C4-2B (cell line): ENCODE data around the gene TNFAIP1.

Experiments
- ZFX ChIP-seq: fragments of 450-650 bp; IDR thresholded peaks from 2 replicates; pipeline ENCODE4 v1.6.1; 2017
- TF ChIP-seq, protein P1 (sequence below): fragments of 450-650 bp; conservative IDR thresholded peaks from 2 replicates; pipeline ENCODE4 v1.5.1; 2017; ENCODE audit warnings: mild to moderate bottlenecking

DNA sequence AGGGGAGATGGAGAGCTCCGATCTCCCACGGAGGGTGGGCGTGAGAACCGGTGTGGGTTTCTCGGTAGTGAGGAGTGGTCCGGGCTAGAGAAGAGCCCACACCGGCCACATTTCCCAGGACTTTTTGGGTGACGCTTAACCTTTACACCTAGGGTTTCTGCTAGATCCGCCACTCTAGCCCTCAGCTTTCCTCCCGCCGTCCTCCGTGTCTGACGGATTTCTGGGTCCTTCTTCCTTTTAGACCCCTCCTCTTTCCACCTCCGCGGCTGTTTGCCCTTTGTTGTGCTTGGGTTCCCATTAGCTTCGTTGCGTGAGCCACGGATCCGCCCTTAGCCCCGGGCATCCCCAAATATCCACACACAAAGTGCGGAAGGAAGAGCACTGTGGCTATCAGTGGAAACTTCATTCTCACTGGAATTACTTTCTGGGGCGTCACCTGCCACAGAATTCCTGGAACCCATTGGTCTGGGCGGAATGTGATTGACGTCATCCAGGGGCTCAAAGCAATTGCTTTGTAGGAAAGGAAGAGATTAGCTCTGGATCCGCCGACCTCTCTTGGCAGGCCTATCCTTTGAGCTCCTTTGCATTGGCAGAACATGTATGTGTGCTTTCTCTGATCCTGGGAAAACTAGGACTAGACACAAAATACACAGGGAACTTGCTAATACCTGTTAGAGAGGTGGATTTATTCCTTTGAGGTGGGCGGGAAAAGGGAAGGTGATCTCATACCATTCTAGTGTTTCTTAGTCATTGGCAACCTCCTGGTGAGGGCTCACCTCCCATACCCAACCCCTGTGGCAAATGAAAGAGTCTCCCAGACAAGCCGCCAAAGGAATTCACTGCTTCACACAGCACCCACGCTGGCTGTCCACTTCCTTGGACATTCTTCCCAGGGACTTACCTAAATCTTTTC, 654 bp downstream of the TNFAIP1 start:
- TF ChIP-seq, protein P1, sequence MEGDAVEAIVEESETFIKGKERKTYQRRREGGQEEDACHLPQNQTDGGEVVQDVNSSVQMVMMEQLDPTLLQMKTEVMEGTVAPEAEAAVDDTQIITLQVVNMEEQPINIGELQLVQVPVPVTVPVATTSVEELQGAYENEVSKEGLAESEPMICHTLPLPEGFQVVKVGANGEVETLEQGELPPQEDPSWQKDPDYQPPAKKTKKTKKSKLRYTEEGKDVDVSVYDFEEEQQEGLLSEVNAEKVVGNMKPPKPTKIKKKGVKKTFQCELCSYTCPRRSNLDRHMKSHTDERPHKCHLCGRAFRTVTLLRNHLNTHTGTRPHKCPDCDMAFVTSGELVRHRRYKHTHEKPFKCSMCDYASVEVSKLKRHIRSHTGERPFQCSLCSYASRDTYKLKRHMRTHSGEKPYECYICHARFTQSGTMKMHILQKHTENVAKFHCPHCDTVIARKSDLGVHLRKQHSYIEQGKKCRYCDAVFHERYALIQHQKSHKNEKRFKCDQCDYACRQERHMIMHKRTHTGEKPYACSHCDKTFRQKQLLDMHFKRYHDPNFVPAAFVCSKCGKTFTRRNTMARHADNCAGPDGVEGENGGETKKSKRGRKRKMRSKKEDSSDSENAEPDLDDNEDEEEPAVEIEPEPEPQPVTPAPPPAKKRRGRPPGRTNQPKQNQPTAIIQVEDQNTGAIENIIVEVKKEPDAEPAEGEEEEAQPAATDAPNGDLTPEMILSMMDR, result no peak
- TF ChIP-seq ZFX, result no peak
